Uterus (tissue), 4 donors: ENCODE measurements around the gene INPP5A. TPM values are rescaled to one million over a fixed set of nuclear protein-coding genes. Genes with fewer than 3 reads are reported as not detected.

Experiments used
- DNase-seq, 2 donors: peaks; one replicate each; pipeline ENCODE4 v3.0.0-alpha.2; 2019 to 2020
- H3K27ac ChIP-seq, 2 donors: fragments of 200-600 bp; sonication (generic); 1 replicate in 1 of 2; 2 replicates in 1 of 2; pipeline ENCODE4 v1.5.1; 2016 to 2018
- H3K27me3 ChIP-seq, 2 donors: fragments of 200-600 bp; sonication (generic); one replicate each; pipeline ENCODE4 v1.5.1; 2018 to 2019; ENCODE audit warnings: control low read depth in 1 of 2
- H3K36me3 ChIP-seq, 2 donors: fragments of 200-600 bp; sonication (generic); one replicate each; pipeline ENCODE4 v1.5.1; 2019; ENCODE audit warnings: control low read depth in 1 of 2
- H3K4me1 ChIP-seq, 2 donors: fragments of 200-600 bp; sonication (generic); one replicate each; pipeline ENCODE4 v1.5.1; 2018 to 2019; ENCODE audit warnings: control low read depth in 1 of 2
- H3K4me3 ChIP-seq, 2 donors: fragments of 200-600 bp; sonication (generic); 1 replicate in 1 of 2; 2 replicates in 1 of 2; pipeline ENCODE4 v1.5.1; 2018 to 2019; ENCODE audit warnings: mild to moderate bottlenecking in 1 of 2
- H3K9me3 ChIP-seq, 2 donors: fragments of 200-600 bp; sonication (generic); one replicate each; pipeline ENCODE4 v1.5.1; 2019; ENCODE audit warnings: control low read depth in 1 of 2
- CTCF ChIP-seq, 4 experiments: fragments of 200-600 bp in 2 of 4; fragments of 450-650 bp in 2 of 4; sonication (generic) in 2 of 4; IDR thresholded peaks; one replicate each; pipeline ENCODE4 v1.5.1; 2016 to 2019; ENCODE audit warnings: antibody characterized with exemption in 4 of 4, mild to moderate bottlenecking in 2 of 4, moderate library complexity in 1 of 4
- POLR2A ChIP-seq, 2 donors: fragments of 450-650 bp; IDR thresholded peaks; one replicate each; pipeline ENCODE4 v1.6.1; 2016; ENCODE audit warnings: antibody characterized with exemption in 2 of 2, mild to moderate bottlenecking in 1 of 2, moderate library complexity in 1 of 2
- intact Hi-C: fragments of 100-400 bp; cut with DNase I; formaldehyde crosslinking; loops from one replicate; pipeline ENCODE4 v1.15.1; 2023; ENCODE audit warnings: low total_unique reads
- total RNA-seq, 4 donors: library from RNA; depleted of rRNA in 3 of 4; stranded (reverse); fragments of >200 nt in 3 of 4; gene quantifications; one replicate each; pipeline versions ENCODE4 v1.1.0 to v1.2.4, GENCODE V29; 2014 to 2023
- donor health status: DM: yes; HTN: yes; CAD: no.

Gene INPP5A
- total RNA-seq, 4 donors from 2014 or later = 22.5 to 160 (median 93.2) TPM

DNA sequence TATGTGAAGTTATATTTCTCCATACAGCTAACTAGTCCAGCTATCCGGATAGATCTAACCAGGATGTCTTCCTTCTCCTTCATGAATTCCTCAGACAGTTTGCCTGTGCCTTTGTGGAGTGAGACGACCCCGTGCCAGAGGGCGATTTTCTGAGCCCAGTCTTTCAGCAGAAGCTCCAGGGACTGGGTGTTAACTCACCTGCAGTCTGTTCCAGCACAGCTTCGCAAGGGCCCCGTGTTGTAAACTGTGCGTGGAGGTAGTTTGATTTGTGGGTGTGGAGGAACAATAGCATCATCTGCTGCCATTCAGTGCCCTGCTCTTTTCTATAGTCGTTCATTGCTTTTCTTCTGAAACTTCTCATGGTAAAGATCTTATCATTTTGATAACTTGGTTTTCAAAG, 103.8 kb downstream of the INPP5A start:
- Histone ChIP-seq H3K36me3 (no peaks in the 10 kb centered on the region), H3K4me1 (peaks cover 0 to 10% of the 10 kb centered on the region in 2 donors), H3K9me3 (no peaks in the 10 kb centered on the region), H3K27ac (no peak overlapping the region), H3K27me3 (no peaks in the 10 kb centered on the region), H3K4me3 (no peak overlapping the region)
- TF ChIP-seq POLR2A (IDR thresholded peaks at IDR 0.05) = no peak
- TF ChIP-seq CTCF (IDR thresholded peaks at IDR 0.05) = no peak
- intact Hi-C loops = loop anchor here (10.0 kb wide), 1 partner anchor 257 kb away; no protein-coding TSS in a partner anchor
- no peak for DNase-seq

- no peaks in the 10 kb centered on the region for H3K36me3 ChIP-seq
- H3K27ac ChIP-seq = no peak overlapping the region
- H3K4me1 ChIP-seq = peaks cover 0 to 9% of the 10 kb centered on the region in 2 donors
- no peaks in the 10 kb centered on the region for H3K9me3 ChIP-seq
- no peak for TF ChIP-seq POLR2A (IDR thresholded peaks at IDR 0.05)
- no peaks in the 10 kb centered on the region for H3K27me3 ChIP-seq
- H3K4me3 ChIP-seq = no peak overlapping the region
- intact Hi-C loops = loop anchor here (10.0 kb wide), 1 partner anchor 257 kb away; no protein-coding TSS in a partner anchor
- DNase-seq = peak; percentile 10 to 11
Observed at GRCh38 chr10:132641966-132642731, 104.6 kb downstream of the INPP5A start.

DNA sequence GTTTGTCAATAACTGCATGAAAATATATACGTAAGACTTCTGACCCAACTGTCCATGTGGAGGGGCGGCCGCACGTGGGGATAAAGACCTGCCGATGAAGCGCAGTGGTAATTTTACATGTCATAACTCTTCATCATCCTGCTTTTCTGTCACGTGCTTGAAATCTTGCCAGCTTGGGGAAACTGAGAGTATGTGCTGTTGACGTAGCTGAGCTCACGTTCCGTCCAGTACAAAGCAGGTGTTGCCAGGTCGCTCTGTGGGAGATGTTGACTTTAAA, 105.1 kb downstream of the INPP5A start:
- no peak overlapping the region for H3K4me3 ChIP-seq
- H3K36me3 ChIP-seq = no peaks in the 10 kb centered on the region
- peaks cover 0 to 4% of the 10 kb centered on the region in 2 donors for H3K4me1 ChIP-seq
- H3K27me3 ChIP-seq = no peaks in the 10 kb centered on the region
- DNase-seq = peak in 1 of 2 donors; percentile 6
- TF ChIP-seq CTCF (IDR thresholded peaks at IDR 0.05) = no peak
- no peak for TF ChIP-seq POLR2A (IDR thresholded peaks at IDR 0.05)
- intact Hi-C loops = loop anchor here (10.0 kb wide), 1 partner anchor 258 kb away; no protein-coding TSS in a partner anchor
- no peaks in the 10 kb centered on the region for H3K9me3 ChIP-seq
- H3K27ac ChIP-seq = no peak overlapping the region

GRCh38 chr10:132643709-132644526, 106.3 kb downstream of the INPP5A start:
- peaks cover 0 to 3% of the 10 kb centered on the region in 2 donors for H3K4me1 ChIP-seq
- no peak for TF ChIP-seq CTCF (IDR thresholded peaks at IDR 0.05)
- TF ChIP-seq POLR2A (IDR thresholded peaks at IDR 0.05) = no peak
- no peaks in the 10 kb centered on the region for H3K9me3 ChIP-seq
- intact Hi-C loops = loop anchor here (10.0 kb wide), 1 partner anchor 259 kb away; no protein-coding TSS in a partner anchor
- no peak overlapping the region for H3K4me3 ChIP-seq
- H3K36me3 ChIP-seq = no peaks in the 10 kb centered on the region
- no peak overlapping the region for H3K27ac ChIP-seq
- peak; percentile 12 to 14 for DNase-seq
- H3K27me3 ChIP-seq = no peaks in the 10 kb centered on the region

DNA sequence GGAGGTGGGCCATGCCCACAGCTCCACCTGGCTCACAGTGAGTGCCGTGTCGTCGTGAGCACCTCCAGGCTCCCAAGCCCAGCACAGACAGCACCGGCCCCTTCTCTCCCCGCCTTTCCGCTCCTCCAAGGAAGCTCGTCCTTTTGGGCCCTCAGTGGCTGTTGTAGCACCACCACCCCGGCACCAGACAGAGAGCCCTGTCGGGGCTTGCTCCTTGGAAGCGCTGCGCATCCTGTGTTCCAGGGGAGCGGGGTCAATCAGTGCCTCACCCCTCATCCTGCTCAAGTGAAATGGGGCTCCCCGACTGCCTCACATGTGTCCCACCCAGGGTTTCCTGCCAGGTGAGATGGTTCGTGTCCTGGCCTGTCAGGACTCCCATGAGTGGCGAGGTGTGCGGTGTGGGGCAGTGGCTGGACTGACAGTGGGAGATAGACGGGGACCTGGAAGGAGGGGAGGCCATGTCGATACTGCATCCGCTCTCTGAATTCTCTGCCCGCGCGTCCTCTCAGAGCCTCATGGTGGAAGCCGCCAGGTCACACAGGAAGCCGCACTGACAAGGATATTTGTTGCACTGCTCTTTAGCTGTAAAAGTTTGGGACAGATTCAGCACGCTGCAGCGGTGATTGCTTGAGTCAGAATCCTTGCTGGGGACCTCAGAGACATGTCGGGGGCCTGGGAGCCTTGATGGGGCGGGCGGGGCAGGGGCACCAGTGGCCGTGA, 107.1 kb downstream of the INPP5A start:
- no peaks in the 10 kb centered on the region for H3K27me3 ChIP-seq
- H3K27ac ChIP-seq = no peak overlapping the region
- TF ChIP-seq POLR2A (IDR thresholded peaks at IDR 0.05) (no peak), CTCF (IDR thresholded peaks at IDR 0.05) (no peak)
- peak in 1 of 2 donors; percentile 8 for DNase-seq
- H3K9me3 ChIP-seq = no peaks in the 10 kb centered on the region
- intact Hi-C loops = loop anchor here (10.0 kb wide), 1 partner anchor 260 kb away; no protein-coding TSS in a partner anchor
- H3K36me3 ChIP-seq = no peaks in the 10 kb centered on the region
- H3K4me3 ChIP-seq = no peak overlapping the region
- peaks cover 0 to 3% of the 10 kb centered on the region in 2 donors for H3K4me1 ChIP-seq
